ENCODE results near the gene RBM14. TPM values are rescaled to one million over a fixed set of nuclear protein-coding genes. Genes with fewer than 3 reads are reported as not detected.
"Not testable (repeated sequence)": the region's sequence is repeated elsewhere in the genome, so short reads cannot be mapped to it uniquely, and the experiment has no call there.

RBM14 gene
- total and polyA plus RNA-seq, 7 donors = 10.8 to 54.0 (median 37.5) TPM

- Histone ChIP-seq H3K27me3 (no peaks in the 10 kb centered on the region), H3K4me1 (peaks cover 0 to 65% (median 58%) of the 10 kb centered on the region in 4 donors), H3K27ac (peak overlapping the region; percentile 89 to 92 (median 92)), H3K36me3 (peaks cover 0 to 36% (median 6%) of the 10 kb centered on the region in 4 donors), H3K4me3 (peak overlapping the region; percentile 58 to 77 (median 74)), H3K9me3 (no peaks in the 10 kb centered on the region)
- peak; percentile 69 for DNase-seq
- TF ChIP-seq CTCF (IDR thresholded peaks at IDR 0.05) = peak in 1 of 4 experiments; percentile 17
- no peak for TF ChIP-seq EP300 (IDR thresholded peaks at IDR 0.05)
- intact Hi-C loops (cut with DNase I) = loop anchor here (2.0 kb wide), 2 partner anchors 19 to 41 kb away; no protein-coding TSS in a partner anchor
- WGBS, 2 donors = 48 to 53% methylated on average over 12 of the region's 12 CpGs
These were observed 21.2 kb downstream of the RBM14 start for GRCh38 chr11:66637557-66638176.

- Histone ChIP-seq H3K4me3 (peak within 1 kb of the TSS; percentile 58 to 77 (median 74)), H3K27me3 (no peaks in the 10 kb centered on the region), H3K9me3 (no peaks in the 10 kb centered on the region), H3K36me3 (peaks cover 2 to 38% (median 10%) of the 10 kb centered on the region in 4 donors), H3K27ac (peak within 1 kb of the TSS; percentile 89 to 92 (median 92)), H3K4me1 (peaks cover 0 to 71% (median 59%) of the 10 kb centered on the region in 4 donors)
- WGBS, 2 donors = 0% methylated on average over 63 of the region's 63 CpGs
- intact Hi-C loops (cut with DNase I) = loop anchor here (2.0 kb wide), 2 partner anchors 20 to 40 kb away; no protein-coding TSS in a partner anchor
- TF ChIP-seq POLR2A (IDR thresholded peaks at IDR 0.05) (peak; percentile 89 to 93), POLR2AphosphoS5 (IDR thresholded peaks at IDR 0.05) (peak; percentile 94 to 98 (median 97)), CTCF (IDR thresholded peaks at IDR 0.05) (no peak)
- peak; percentile 100 for DNase-seq
These were observed 22.0 kb downstream of the RBM14 start, which contains the start of gene RBM4 for GRCh38 chr11:66638177-66639065. RBM4 (plus strand) TSS chr11:66638703; CDS start chr11:66639712, 1,009 bp downstream.

- Histone ChIP-seq H3K4me1 (peaks cover 0 to 76% (median 67%) of the 10 kb centered on the region in 4 donors), H3K9me3 (no peaks in the 10 kb centered on the region), H3K27me3 (no peaks in the 10 kb centered on the region), H3K27ac (peak overlapping the region; percentile 89 to 92 (median 92)), H3K4me3 (peak overlapping the region; percentile 58 to 77 (median 74)), H3K36me3 (peaks cover 8 to 45% (median 18%) of the 10 kb centered on the region in 4 donors)
- 6% methylated on average over 27 of the region's 27 CpGs for WGBS, 2 donors
- DNase-seq = peak; percentile 70
- intact Hi-C loops (cut with DNase I) = loop anchor here (2.0 kb wide), 2 partner anchors 20 to 40 kb away; no protein-coding TSS in a partner anchor
- TF ChIP-seq POLR2AphosphoS5 (IDR thresholded peaks at IDR 0.05) (no peak), EP300 (IDR thresholded peaks at IDR 0.05) (no peak), CTCF (IDR thresholded peaks at IDR 0.05) (no peak), POLR2A (IDR thresholded peaks at IDR 0.05) (no peak)
These were observed 22.8 kb downstream of the RBM14 start for GRCh38 chr11:66639066-66639813.

- peak overlapping the region in 3 of 4 donors; percentile 58 to 77 (median 73) for H3K4me3 ChIP-seq
- H3K4me1 ChIP-seq = peaks cover 0 to 82% (median 73%) of the 10 kb centered on the region in 4 donors
- H3K27ac ChIP-seq = peak overlapping the region; percentile 89 to 92 (median 92)
- not testable (repeated sequence) for DNase-seq, H3K9me3 ChIP-seq, H3K27me3 ChIP-seq
- intact Hi-C loops (cut with DNase I) = loop anchor here (2.0 kb wide), 2 partner anchors 21 to 39 kb away; no protein-coding TSS in a partner anchor
- 65 to 75% methylated on average over 9 of the region's 10 CpGs for WGBS, 2 donors
- peaks cover 14 to 51% (median 22%) of the 10 kb centered on the region in 4 donors for H3K36me3 ChIP-seq
These were observed 23.4 kb downstream of the RBM14 start for GRCh38 chr11:66639814-66640340.

All from sigmoid colon (tissue), 7 donors.